GM18520 (cell line): ENCODE results near the gene CARS2.
A peak's percentile ranks its signal among the peaks of the same experiment; 100 is the strongest.
"Not testable (repeated sequence)": the region's sequence is repeated elsewhere in the genome, so short reads cannot be mapped to it uniquely, and the experiment has no call there.

Source experiments
- ATAC-seq: cut with Tn5 transposase; IDR thresholded peaks from one replicate; pipeline ENCODE4 v1.9.1; 2021; ENCODE audit not compliant: unreplicated experiment

The CARS2 gene

GRCh38 chr13:110624766-110625756 lies 80.9 kb downstream of the CARS2 start:
- ATAC-seq = no peak

- no peak for ATAC-seq
These were observed 85.3 kb downstream of the CARS2 start for GRCh38 chr13:110620596-110620995.

- no peak for ATAC-seq
These were observed 87.1 kb downstream of the CARS2 start for GRCh38 chr13:110618780-110619179.

GRCh38 chr13:110618167-110618566 lies 87.7 kb downstream of the CARS2 start:
- no peak for ATAC-seq

GRCh38 chr13:110617321-110618072 lies 88.4 kb downstream of the CARS2 start:
- no peak for ATAC-seq

- peak; percentile 41 for ATAC-seq
These were observed 89.5 kb downstream of the CARS2 start for GRCh38 chr13:110616103-110617101.

GRCh38 chr13:110615322-110616102 lies 90.4 kb downstream of the CARS2 start, which contains the start of gene NAXD:
TSS of gene NAXD (plus strand) at chr13:110615545. CDS start at chr13:110615602, 57 bp downstream.
- peak; percentile 51 for ATAC-seq

GRCh38 chr13:110615005-110615321 lies 91.0 kb downstream of the CARS2 start:
- ATAC-seq = no peak

- peak; percentile 45 for ATAC-seq
These were observed 94.8 kb downstream of the CARS2 start for GRCh38 chr13:110610955-110611595.

- no peak for ATAC-seq
These were observed 98.2 kb downstream of the CARS2 start for GRCh38 chr13:110607675-110608224.

GRCh38 chr13:110606281-110606680 lies 99.6 kb downstream of the CARS2 start:
- ATAC-seq = not testable (repeated sequence)

GRCh38 chr13:110605132-110605531 lies 100.8 kb downstream of the CARS2 start:
- ATAC-seq = no peak

- ATAC-seq = no peak
These were observed 104.9 kb downstream of the CARS2 start for GRCh38 chr13:110600980-110601379.

GRCh38 chr13:110600261-110600819 lies 105.6 kb downstream of the CARS2 start:
- ATAC-seq = no peak

GRCh38 chr13:110597041-110597689 lies 108.8 kb downstream of the CARS2 start:
- no peak for ATAC-seq

- ATAC-seq = peak; percentile 77
These were observed 112.3 kb downstream of the CARS2 start for GRCh38 chr13:110593430-110594130.

- no peak for ATAC-seq
These were observed 113.3 kb downstream of the CARS2 start for GRCh38 chr13:110592665-110593064.
